MCF 10A (cell line): ENCODE data around the gene NAP1L4. TPM values are rescaled to one million over a fixed set of nuclear protein-coding genes. Genes with fewer than 3 reads are reported as not detected.

ENCODE experiments used
- BruUV-seq: library from RNA; stranded (reverse); fragments of 400-500 nt; replicated peaks from 2 replicates; lab custom pipeline; 2021; lab: Mats Ljungman, UMichigan
- CTCF ChIA-PET: fragments of 300-600 bp; sonication (Branson Sonifier 250); formaldehyde crosslinking; extraction: SDS; loops from one replicate; lab custom pipeline; 2021; ENCODE audit warnings: antibody characterized with exemption, inconsistent platforms; lab: Yijun Ruan, JAX
- POLR2A ChIA-PET: fragments of 300-600, 350-650 bp; sonication (Branson Sonifier 250); formaldehyde crosslinking; extraction: SDS; loops from one replicate; lab custom pipeline; 2020; ENCODE audit warnings: antibody characterized with exemption, inconsistent platforms; lab: Yijun Ruan, JAX
- DNase-seq: peaks from one replicate; pipeline ENCODE4 v3.0.0-alpha.2; 2018; ENCODE audit not compliant: unreplicated experiment
- H3K27ac Mint-ChIP-seq: one replicate; pipeline ENCODE4 v1.8.0; 2022; ENCODE audit warnings: mild to moderate bottlenecking, low read depth, mixed read lengths; ENCODE audit not compliant: unreplicated experiment
- H3K27me3 Mint-ChIP-seq: one replicate; pipeline ENCODE4 v1.8.0; 2022; ENCODE audit warnings: mixed read lengths; ENCODE audit not compliant: insufficient read depth, unreplicated experiment
- H3K36me3 Mint-ChIP-seq: one replicate; pipeline ENCODE4 v1.8.0; 2022; ENCODE audit warnings: mild to moderate bottlenecking, moderate library complexity, mixed read lengths; ENCODE audit not compliant: insufficient read depth, unreplicated experiment
- H3K4me1 Mint-ChIP-seq: one replicate; pipeline ENCODE4 v1.8.0; 2022; ENCODE audit warnings: mixed read lengths; ENCODE audit not compliant: insufficient read depth, unreplicated experiment
- H3K4me3 Mint-ChIP-seq: one replicate; pipeline ENCODE4 v1.8.0; 2022; ENCODE audit warnings: mild to moderate bottlenecking, moderate library complexity, mixed read lengths; ENCODE audit not compliant: unreplicated experiment
- H3K9me3 Mint-ChIP-seq: one replicate; pipeline ENCODE4 v1.8.0; 2022; ENCODE audit warnings: mixed read lengths; ENCODE audit not compliant: unreplicated experiment
- CTCF ChIP-seq: fragments of 200-600 bp; IDR thresholded peaks from one replicate; pipeline ENCODE4 v1.8.0; 2022; ENCODE audit warnings: antibody characterized with exemption, mild to moderate bottlenecking; ENCODE audit not compliant: unreplicated experiment
- intact Hi-C: fragments of 100-400 bp; cut with micrococcal nuclease; formaldehyde crosslinking; loops from 2 replicates; pipeline ENCODE4 v1.14.1; 2022
- total RNA-seq: library from RNA; stranded (reverse); gene quantifications from 2 replicates; pipeline ENCODE4 v1.2.3, GENCODE V29; 2022

The NAP1L4 gene
- total RNA-seq, 1 experiment from 2014 or later = 103 TPM

- TF ChIP-seq CTCF = no peak
- Mint-ChIP-seq H3K27me3 (no peaks in the 10 kb centered on the region), H3K9me3 (no peaks in the 10 kb centered on the region), H3K27ac (no peak overlapping the region), H3K4me1 (no peaks in the 10 kb centered on the region), H3K4me3 (no peak overlapping the region), H3K36me3 (peaks cover 84% of the 10 kb centered on the region)
- ChIA-PET POLR2A (no interaction called here), CTCF (interaction anchor here (1.5 kb wide), 1 partner anchor 9 kb away, joined by 4 read pairs; no protein-coding TSS in a partner anchor)
- BruUV-seq = no TSS peak
- no peak for DNase-seq
- intact Hi-C loops = no loop called here
Observed at GRCh38 chr11:3030289-3031070, 38.4 kb upstream of the NAP1L4 start.

GRCh38 chr11:3028813-3029212, 36.7 kb upstream of the NAP1L4 start:
- Mint-ChIP-seq H3K27me3 (no peaks in the 10 kb centered on the region), H3K4me1 (peaks cover 2% of the 10 kb centered on the region), H3K27ac (peak overlapping the region; percentile 16), H3K36me3 (peaks cover 84% of the 10 kb centered on the region), H3K4me3 (no peak overlapping the region), H3K9me3 (no peaks in the 10 kb centered on the region)
- no TSS peak for BruUV-seq
- intact Hi-C loops = no loop called here
- no peak for DNase-seq
- POLR2A ChIA-PET = no interaction called here
- TF ChIP-seq CTCF = no peak
- CTCF ChIA-PET = interaction anchor here (0.6 to 1.2 kb wide), 3 partner anchors 8 to 63 kb away, joined by 3 to 5 read pairs (median 3); no protein-coding TSS in a partner anchor

DNA sequence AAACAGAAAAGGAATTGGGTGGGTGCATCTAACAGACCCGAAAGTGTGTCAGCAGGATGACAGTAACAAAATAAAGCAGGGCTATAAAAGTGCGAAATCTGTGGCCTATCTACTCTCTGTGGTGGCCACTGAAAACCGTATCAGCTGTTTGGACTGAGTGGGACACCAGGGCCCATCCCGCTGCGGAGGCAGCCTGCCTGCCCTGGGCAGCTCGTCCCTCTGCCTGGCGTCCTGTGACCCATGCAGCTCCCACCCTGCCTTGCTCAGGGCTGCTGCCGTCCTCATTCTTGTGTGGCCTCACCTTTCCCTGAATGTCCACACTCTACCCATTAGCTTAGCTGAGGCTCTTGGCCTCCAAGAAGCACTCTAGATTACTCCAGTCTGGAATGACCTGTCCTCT, 34.7 kb upstream of the NAP1L4 start:
- no peak overlapping the region for H3K27ac Mint-ChIP-seq
- peaks cover 20% of the 10 kb centered on the region for H3K4me1 Mint-ChIP-seq
- ChIA-PET CTCF (interaction anchor here (0.6 to 1.7 kb wide), 5 partner anchors 11 to 114 kb away, joined by 3 to 12 read pairs (median 3); no protein-coding TSS in a partner anchor), POLR2A (no interaction called here)
- H3K27me3 Mint-ChIP-seq = no peaks in the 10 kb centered on the region
- DNase-seq = no peak
- TF ChIP-seq CTCF = no peak
- H3K36me3 Mint-ChIP-seq = peaks cover 76% of the 10 kb centered on the region
- no TSS peak for BruUV-seq
- intact Hi-C loops = no loop called here
- H3K4me3 Mint-ChIP-seq = no peak overlapping the region
- no peaks in the 10 kb centered on the region for H3K9me3 Mint-ChIP-seq

DNA sequence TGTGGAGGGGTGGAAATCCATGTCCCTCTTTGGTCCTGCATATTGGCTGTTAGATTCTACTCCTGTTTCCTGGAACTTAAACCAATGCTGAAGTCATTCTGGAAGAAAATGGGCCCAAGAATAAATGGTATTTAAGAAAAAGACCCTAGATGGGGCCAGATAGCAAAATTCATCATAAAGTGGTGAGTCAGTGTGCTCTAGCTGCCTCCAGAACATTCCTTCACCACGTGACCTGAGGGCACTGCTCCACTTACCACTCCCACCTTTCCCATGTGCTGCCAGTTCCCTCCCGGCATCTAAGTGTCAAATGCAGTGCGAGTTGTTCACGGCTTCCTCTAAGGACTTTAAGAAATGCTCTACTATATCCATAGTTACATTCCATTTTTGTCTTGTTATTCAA, 30.9 kb upstream of the NAP1L4 start:
- intact Hi-C loops = no loop called here
- CTCF ChIA-PET = interaction anchor here (0.6 to 3.4 kb wide), 8 partner anchors 15 to 193 kb away, joined by 3 to 21 read pairs (median 4); partner anchors contain the start of gene CARS1
- Mint-ChIP-seq H3K27me3 (no peaks in the 10 kb centered on the region), H3K9me3 (no peaks in the 10 kb centered on the region), H3K4me1 (peaks cover 20% of the 10 kb centered on the region), H3K36me3 (peaks cover 89% of the 10 kb centered on the region), H3K27ac (peak overlapping the region; percentile 46), H3K4me3 (no peak overlapping the region)
- TF ChIP-seq CTCF = no peak
- BruUV-seq = no TSS peak
- DNase-seq = peak; percentile 53
- POLR2A ChIA-PET = interaction anchor here (0.8 to 2.4 kb wide), 11 partner anchors 10 to 101 kb away, joined by 3 to 10 read pairs (median 6); partner anchors contain the start of gene NAP1L4
